ENCODE data around the gene KRTAP4-6. TPM values are rescaled to one million over a fixed set of nuclear protein-coding genes. Genes with fewer than 3 reads are reported as not detected.

The KRTAP4-6 gene
- total RNA-seq, 1 donor from 2014 or later = not detected

- H3K4me1 Mint-ChIP-seq (ENCODE audit: low read depth) = peaks cover 19% of the 10 kb centered on the region
- no peak for TF ChIP-seq CTCF (IDR thresholded peaks at IDR 0.05; ENCODE audit: unreplicated experiment)
- H3K36me3 Mint-ChIP-seq (ENCODE audit: insufficient read depth) = no peaks in the 10 kb centered on the region
- H3K27me3 Mint-ChIP-seq = peaks cover 5% of the 10 kb centered on the region
- peaks cover 5% of the 10 kb centered on the region for H3K9me3 Mint-ChIP-seq (ENCODE audit: low read depth)
- no peak overlapping the region for H3K4me3 Mint-ChIP-seq (ENCODE audit: low read depth)
- H3K27ac Mint-ChIP-seq = no peak overlapping the region
- no peak for DNase-seq (ENCODE audit: low spot score, unreplicated experiment)
These were observed 44.3 kb downstream of the KRTAP4-6 start for GRCh38 chr17:41096055-41096454.

Other genes starting within 250 kb of the KRTAP4-6 start
- gene KRT23, start 202.9 kb downstream of the KRTAP4-6 start, total RNA-seq = 2.1 and 3.8 TPM in 2 replicates
- gene KRT39, start 173.6 kb downstream of the KRTAP4-6 start, total RNA-seq = not detected in 2 replicates
- 0.13 TPM in 1 of 2 replicates, not detected in the other for gene KRT40, start 156.2 kb downstream of the KRTAP4-6 start, total RNA-seq
- not detected in 2 replicates for gene KRTAP3-3, start 146.4 kb downstream of the KRTAP4-6 start, total RNA-seq
- gene KRTAP3-2, start 140.6 kb downstream of the KRTAP4-6 start, total RNA-seq = not detected in 2 replicates
- gene KRTAP3-1, start 131.4 kb downstream of the KRTAP4-6 start, total RNA-seq = not detected in 2 replicates
- not detected in 2 replicates for gene KRTAP1-5, start 113.3 kb downstream of the KRTAP4-6 start, total RNA-seq
- not detected in 2 replicates for gene KRTAP1-4, start 110.3 kb downstream of the KRTAP4-6 start, total RNA-seq
- gene KRTAP1-3, start 105.7 kb downstream of the KRTAP4-6 start, total RNA-seq = not detected in 2 replicates
- not detected in 2 replicates for gene KRTAP1-1, start 99.1 kb downstream of the KRTAP4-6 start, total RNA-seq
- not detected in 2 replicates for gene KRTAP2-1, start 93.2 kb downstream of the KRTAP4-6 start, total RNA-seq
- gene KRTAP2-2, start 85.3 kb downstream of the KRTAP4-6 start, total RNA-seq = not detected in 2 replicates
- not detected in 2 replicates for gene KRTAP2-3, start 80.4 kb downstream of the KRTAP4-6 start, total RNA-seq
- gene KRTAP2-4, start 74.7 kb downstream of the KRTAP4-6 start, total RNA-seq = not detected in 2 replicates
- gene KRTAP4-7, start 56.4 kb downstream of the KRTAP4-6 start, total RNA-seq = not detected in 2 replicates
- not detected in 2 replicates for gene KRTAP4-8, start 42.4 kb downstream of the KRTAP4-6 start, total RNA-seq
- not detected in 2 replicates for gene KRTAP4-16, start 38.3 kb downstream of the KRTAP4-6 start, total RNA-seq
- gene KRTAP4-9, start 35.2 kb downstream of the KRTAP4-6 start, total RNA-seq = not detected in 2 replicates
- not detected in 2 replicates for gene KRTAP4-11, start 22.2 kb downstream of the KRTAP4-6 start, total RNA-seq
- gene KRTAP4-12, start 16.4 kb downstream of the KRTAP4-6 start, total RNA-seq = not detected in 2 replicates
- not detected in 2 replicates for gene KRTAP4-5, start 9.3 kb upstream of the KRTAP4-6 start, total RNA-seq
- not detected in 2 replicates for gene KRTAP4-4, start 20.2 kb upstream of the KRTAP4-6 start, total RNA-seq
- gene KRTAP4-3, start 27.7 kb upstream of the KRTAP4-6 start, total RNA-seq = not detected in 2 replicates
- not detected in 2 replicates for gene KRTAP4-2, start 37.7 kb upstream of the KRTAP4-6 start, total RNA-seq
- not detected in 2 replicates for gene KRTAP4-1, start 44.4 kb upstream of the KRTAP4-6 start, total RNA-seq
- gene KRTAP9-1, start 49.3 kb upstream of the KRTAP4-6 start, total RNA-seq = not detected in 2 replicates
- gene KRTAP9-2, start 86.1 kb upstream of the KRTAP4-6 start, total RNA-seq = not detected in 2 replicates
- gene KRTAP9-3, start 91.9 kb upstream of the KRTAP4-6 start, total RNA-seq = not detected in 2 replicates
- gene KRTAP9-8, start 97.5 kb upstream of the KRTAP4-6 start, total RNA-seq = not detected in 2 replicates
- not detected in 2 replicates for gene KRTAP9-4, start 109.1 kb upstream of the KRTAP4-6 start, total RNA-seq
- gene KRTAP9-9, start 114.8 kb upstream of the KRTAP4-6 start, total RNA-seq = not detected in 2 replicates
- gene KRTAP9-6, start 124.8 kb upstream of the KRTAP4-6 start, total RNA-seq = not detected in 2 replicates
- gene KRTAP9-7, start 135.2 kb upstream of the KRTAP4-6 start, total RNA-seq = not detected in 2 replicates
- not detected in 2 replicates for gene KRTAP29-1, start 162.3 kb upstream of the KRTAP4-6 start, total RNA-seq
- gene KRTAP16-1, start 168.8 kb upstream of the KRTAP4-6 start, total RNA-seq = not detected in 2 replicates
- gene KRTAP17-1, start 175.2 kb upstream of the KRTAP4-6 start, total RNA-seq = not detected in 2 replicates
- not detected in 2 replicates for gene KRT33A, start 210.3 kb upstream of the KRTAP4-6 start, total RNA-seq
- not detected in 2 replicates for gene KRT33B, start 229.3 kb upstream of the KRTAP4-6 start, total RNA-seq
- not detected in 2 replicates for gene KRT34, start 241.8 kb upstream of the KRTAP4-6 start, total RNA-seq

Measured in progenitor cell of endocrine pancreas (in vitro differentiated cells).